ENCODE measurements around the gene RIMS3.

RIMS3 gene

DNA sequence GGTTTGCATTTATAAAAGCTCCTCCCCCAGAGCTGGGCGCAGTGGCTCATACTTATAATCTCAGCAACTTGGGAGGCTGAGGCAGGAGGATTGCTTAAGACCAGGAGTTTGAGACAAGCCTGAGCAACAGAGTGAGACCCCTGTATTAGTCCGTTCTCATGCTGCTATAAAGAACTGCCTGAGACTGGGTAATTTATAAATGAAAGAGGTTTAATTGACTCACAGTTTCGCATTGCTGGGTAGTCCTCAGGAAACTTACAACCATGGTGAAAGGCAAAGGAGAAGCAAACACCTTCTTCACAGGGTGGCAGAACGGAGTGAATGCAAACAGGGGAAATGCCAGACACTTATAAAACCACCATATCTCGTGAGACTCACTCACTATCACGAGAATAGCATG is 81.5 kb downstream of the RIMS3 start:
- no peak for DNase-seq

DNA sequence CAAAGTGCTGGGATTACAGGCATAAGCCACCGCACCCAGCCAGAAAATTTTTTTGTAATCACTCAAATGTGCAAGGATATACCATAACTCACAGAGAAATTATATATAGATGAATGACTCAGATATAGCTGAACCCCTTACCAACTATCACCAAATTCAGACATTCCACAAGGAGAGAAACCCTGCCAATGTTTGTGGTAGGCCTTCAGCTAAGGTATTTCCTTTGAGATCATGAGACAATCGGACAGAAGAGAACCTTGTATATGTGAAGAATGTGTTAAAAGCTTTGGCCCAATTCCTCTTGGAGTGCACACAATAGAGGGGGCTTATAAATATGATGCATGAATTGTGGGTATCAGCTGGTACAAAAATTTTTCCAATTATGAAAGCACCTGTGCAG is 83.4 kb downstream of the RIMS3 start:
- DNase-seq, result no peak

DNA sequence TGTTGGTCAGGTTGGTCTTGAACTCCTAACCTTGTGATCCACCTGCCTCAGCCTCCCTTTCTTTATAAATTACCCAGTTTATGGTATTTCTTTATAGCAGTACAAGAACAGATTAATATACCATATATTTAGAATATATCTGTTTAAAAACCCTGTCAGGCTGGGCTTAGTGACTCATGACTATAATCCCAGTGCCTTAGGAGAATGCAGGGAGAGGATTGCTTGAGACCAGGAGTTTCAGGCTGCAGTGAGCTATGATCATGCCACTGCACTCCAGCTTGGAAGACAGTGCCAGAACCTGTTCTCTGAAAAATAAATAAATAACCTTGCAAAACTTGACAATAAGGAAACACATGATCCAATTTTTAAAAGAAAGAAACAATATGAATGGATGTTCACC is 90.1 kb downstream of the RIMS3 start:
- DNase-seq, result no peak

DNA sequence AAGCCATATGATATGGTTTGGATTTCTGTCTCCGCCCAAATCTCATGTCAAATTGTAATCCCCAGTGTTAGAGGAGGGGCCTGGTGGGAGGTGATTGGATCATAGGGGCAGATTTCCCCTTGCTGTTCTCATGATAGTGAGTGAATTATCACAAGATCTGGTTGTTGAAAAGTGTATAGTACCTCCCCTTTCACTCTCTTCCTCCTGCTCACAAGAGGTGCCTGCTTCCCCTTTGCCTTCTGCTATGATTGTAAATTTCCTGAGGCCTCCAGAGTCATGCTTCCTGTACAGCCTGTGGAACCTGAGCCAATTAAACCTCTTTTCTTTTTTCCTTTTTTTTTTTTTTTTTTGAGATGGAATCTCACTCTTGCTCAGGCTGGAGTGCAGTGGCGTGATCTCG is 90.7 kb downstream of the RIMS3 start:
- peak; percentile 5 for DNase-seq

Measured in CD4-positive, alpha-beta T cell treated with Interleukin-12 subunit alpha and Interleukin-12 subunit beta, for 1 hour (primary cell).